Loucy (cell line): ENCODE measurements around the gene UBE2O.

ENCODE experiments used
- H2AFZ ChIP-seq: fragments of 200-600 bp; sonication (generic); 2 replicates; pipeline ENCODE4 v1.6.0; 2016; ENCODE audit warnings: antibody characterized with exemption, mild to moderate bottlenecking, low read length, moderate library complexity
- H3F3A ChIP-seq: fragments of 200-600 bp; 2 replicates; pipeline ENCODE4 v1.6.0; 2016; ENCODE audit warnings: antibody characterized with exemption, low read depth, mild to moderate bottlenecking
- H3K27me3 ChIP-seq: fragments of 200-600 bp; sonication (generic); 2 replicates; pipeline ENCODE4 v1.6.1; 2014; ENCODE audit warnings: low read length, mild to moderate bottlenecking; ENCODE audit not compliant: insufficient read depth, poor library complexity, severe bottlenecking
- H3K36me3 ChIP-seq: fragments of 200-600 bp; sonication (generic); 2 replicates; pipeline ENCODE4 v1.6.1; 2016; ENCODE audit warnings: low read length; ENCODE audit not compliant: insufficient read depth
- H3K4me1 ChIP-seq: fragments of 200-600 bp; sonication (generic); 2 replicates; pipeline ENCODE4 v1.5.1; 2014; ENCODE audit warnings: low read length, mild to moderate bottlenecking; ENCODE audit not compliant: insufficient read depth, poor library complexity, severe bottlenecking
- H3K4me2 ChIP-seq: fragments of 200-600 bp; sonication (generic); 2 replicates; pipeline ENCODE4 v1.6.0; 2014; ENCODE audit warnings: antibody characterized with exemption, low read length, low read depth, mild to moderate bottlenecking; ENCODE audit not compliant: poor library complexity, severe bottlenecking
- H3K4me3 ChIP-seq: fragments of 200-600 bp; sonication (generic); 2 replicates; pipeline ENCODE4 v1.5.1; 2014; ENCODE audit warnings: low read length, mild to moderate bottlenecking, mixed read lengths; ENCODE audit not compliant: poor library complexity, severe bottlenecking
- H3K79me2 ChIP-seq: fragments of 200-600 bp; sonication (generic); 2 replicates; pipeline ENCODE4 v1.6.1; 2014; ENCODE audit warnings: low read length; ENCODE audit not compliant: insufficient read depth
- H3K9ac ChIP-seq: fragments of 200-600 bp; sonication (generic); 2 replicates; pipeline ENCODE4 v1.6.0; 2014; ENCODE audit warnings: mild to moderate bottlenecking, low read depth, low read length, moderate library complexity; ENCODE audit not compliant: poor library complexity, severe bottlenecking
- H3K9me2 ChIP-seq: fragments of 200-600 bp; sonication (generic); replicated peaks from 2 replicates; pipeline ENCODE4 v1.6.1; 2016; ENCODE audit warnings: low read depth, low read length, mixed read lengths
- H3K9me3 ChIP-seq: fragments of 200-600 bp; sonication (generic); 2 replicates; pipeline ENCODE4 v1.6.1; 2014; ENCODE audit warnings: mild to moderate bottlenecking, antibody characterized with exemption, low read length, low read depth; ENCODE audit not compliant: insufficient read depth
- H4K20me1 ChIP-seq: fragments of 200-600 bp; sonication (generic); 2 replicates; pipeline ENCODE4 v1.6.0; 2014; ENCODE audit warnings: antibody characterized with exemption, low read length, mild to moderate bottlenecking; ENCODE audit not compliant: insufficient read depth, poor library complexity, severe bottlenecking
- CTCF ChIP-seq: fragments of 200-600 bp; sonication (generic); conservative IDR thresholded peaks from 2 replicates; pipeline ENCODE4 v1.5.1; 2014; ENCODE audit warnings: mild to moderate bottlenecking, antibody characterized with exemption, low read length
- EZH2phosphoT487 ChIP-seq: fragments of 200-600 bp; IDR thresholded peaks from 2 replicates; pipeline ENCODE4 v1.6.1; 2018; ENCODE audit warnings: antibody characterized with exemption, mild to moderate bottlenecking, moderate library complexity, borderline replicate concordance

The UBE2O gene

GRCh38 chr17:76419576-76420260 lies 33.2 kb downstream of the UBE2O start:
- Histone ChIP-seq H3K4me3 (no peak overlapping the region), H3K9me2 (no peaks in the 10 kb centered on the region), H2AFZ (no peak overlapping the region), H3F3A (no peaks in the 10 kb centered on the region), H4K20me1 (peaks cover 20% of the 10 kb centered on the region), H3K9ac (no peak overlapping the region), H3K36me3 (peaks cover 19% of the 10 kb centered on the region; the same call in 1 of the 2 replicates), H3K4me2 (no peak overlapping the region), H3K9me3 (no peaks in the 10 kb centered on the region), H3K79me2 (peaks cover 87% of the 10 kb centered on the region), H3K27me3 (no peaks in the 10 kb centered on the region), H3K4me1 (no peaks in the 10 kb centered on the region)
- no peak for TF ChIP-seq CTCF
- TF ChIP-seq EZH2phosphoT487 = no peak

- Histone ChIP-seq H4K20me1 (peaks cover 24% of the 10 kb centered on the region), H3K27me3 (no peaks in the 10 kb centered on the region), H3K9me2 (no peaks in the 10 kb centered on the region), H2AFZ (no peak overlapping the region), H3K9me3 (no peaks in the 10 kb centered on the region), H3K4me3 (no peak overlapping the region), H3K9ac (no peak overlapping the region), H3K36me3 (peaks cover 21% of the 10 kb centered on the region; the same call in 1 of the 2 replicates), H3K4me2 (no peak overlapping the region), H3K4me1 (no peaks in the 10 kb centered on the region), H3F3A (no peaks in the 10 kb centered on the region), H3K79me2 (peaks cover 92% of the 10 kb centered on the region)
- TF ChIP-seq CTCF (no peak), EZH2phosphoT487 (no peak)
These were observed 35.3 kb downstream of the UBE2O start for GRCh38 chr17:76417499-76418143.

- Histone ChIP-seq H3K4me3 (no peak overlapping the region), H3K4me1 (no peaks in the 10 kb centered on the region), H3K9me2 (no peaks in the 10 kb centered on the region), H3K9ac (no peak overlapping the region), H3K9me3 (no peaks in the 10 kb centered on the region), H3K36me3 (peaks cover 20% of the 10 kb centered on the region; the same call in 1 of the 2 replicates), H3K79me2 (peaks cover 91% of the 10 kb centered on the region), H3K4me2 (no peak overlapping the region), H3F3A (no peaks in the 10 kb centered on the region), H2AFZ (no peak overlapping the region), H4K20me1 (peaks cover 24% of the 10 kb centered on the region), H3K27me3 (no peaks in the 10 kb centered on the region)
- no peak for TF ChIP-seq CTCF
- TF ChIP-seq EZH2phosphoT487 = no peak
These were observed 36.1 kb downstream of the UBE2O start for GRCh38 chr17:76416899-76417298.
